ENCODE data around the gene CHST15. TPM values are rescaled to one million over a fixed set of nuclear protein-coding genes. Genes with fewer than 3 reads are reported as not detected.

Gene CHST15
- polyA plus RNA-seq, 2 donors: 1.4 to 3.7 TPM

DNA sequence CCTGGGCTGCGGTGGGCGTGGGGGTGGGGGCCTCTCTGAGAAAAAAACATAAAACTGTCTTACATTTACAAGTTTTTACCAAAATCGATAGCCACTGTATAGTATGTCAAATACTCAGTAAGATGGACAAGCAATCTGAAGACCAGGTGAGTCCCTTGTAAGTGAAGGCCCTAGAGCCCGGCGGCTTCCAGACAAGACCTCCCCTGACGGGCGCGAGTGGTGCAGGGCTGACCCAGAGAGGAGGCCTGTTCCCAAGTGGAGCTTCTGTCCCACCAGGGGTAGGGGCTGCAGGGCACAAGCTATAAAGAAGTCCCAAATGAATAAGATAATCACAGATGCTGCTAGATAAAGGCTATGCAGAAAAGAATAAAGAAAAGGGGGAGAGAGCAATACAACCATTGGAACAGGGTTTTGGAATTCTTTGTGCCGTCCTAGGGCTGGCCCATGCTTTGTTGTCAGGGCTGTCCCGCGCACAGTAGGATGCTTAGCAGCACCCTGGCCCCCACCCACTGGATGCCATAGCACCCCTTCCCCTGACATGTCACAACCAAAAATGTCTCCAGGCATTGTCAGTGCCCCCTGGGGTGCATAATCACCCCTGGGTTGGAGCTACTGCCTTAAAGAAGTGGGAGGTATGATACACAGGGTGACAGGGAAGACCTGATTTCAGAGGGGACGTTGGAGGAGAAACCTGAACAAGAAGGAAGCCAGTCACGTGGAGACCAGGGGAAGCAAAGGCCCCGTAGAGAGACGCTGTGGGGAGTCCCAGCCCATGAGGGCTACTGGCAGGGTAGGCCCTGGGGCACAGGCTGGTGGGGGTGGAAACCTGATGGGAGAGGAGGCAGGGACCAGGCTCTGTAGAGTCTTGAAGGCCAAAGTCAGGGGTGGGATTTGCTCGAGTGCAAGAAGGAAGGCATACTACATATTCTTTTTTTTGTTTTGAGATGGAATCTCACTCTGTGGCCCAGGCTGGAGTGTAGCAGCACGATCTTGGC is 43.1 kb downstream of the CHST15 start:
- Histone ChIP-seq H3K36me3 (ENCODE audit: control insufficient read depth in 2 of 2, insufficient read depth in 2 of 2, low read length in 1 of 2) (no peaks in the 10 kb centered on the region), H3K4me1 (ENCODE audit: control insufficient read depth in 2 of 2, insufficient read depth in 2 of 2, low read length in 1 of 2) (peaks cover 0 to 3% of the 10 kb centered on the region in 2 donors), H3K27ac (ENCODE audit: low read depth in 2 of 2, low read length in 1 of 2) (no peak overlapping the region), H3K4me3 (ENCODE audit: low read depth in 1 of 2, low read length in 2 of 2) (no peak overlapping the region), H3K27me3 (ENCODE audit: control insufficient read depth in 1 of 2, insufficient read depth in 2 of 2, low read length in 2 of 2) (no peaks in the 10 kb centered on the region), H3K9me3 (ENCODE audit: control insufficient read depth in 2 of 2, insufficient read depth in 1 of 2, low read depth in 1 of 2, low read length in 1 of 2) (no peaks in the 10 kb centered on the region)
- 89 to 90% methylated on average over 17 of the region's 17 CpGs for WGBS, 2 donors

DNA sequence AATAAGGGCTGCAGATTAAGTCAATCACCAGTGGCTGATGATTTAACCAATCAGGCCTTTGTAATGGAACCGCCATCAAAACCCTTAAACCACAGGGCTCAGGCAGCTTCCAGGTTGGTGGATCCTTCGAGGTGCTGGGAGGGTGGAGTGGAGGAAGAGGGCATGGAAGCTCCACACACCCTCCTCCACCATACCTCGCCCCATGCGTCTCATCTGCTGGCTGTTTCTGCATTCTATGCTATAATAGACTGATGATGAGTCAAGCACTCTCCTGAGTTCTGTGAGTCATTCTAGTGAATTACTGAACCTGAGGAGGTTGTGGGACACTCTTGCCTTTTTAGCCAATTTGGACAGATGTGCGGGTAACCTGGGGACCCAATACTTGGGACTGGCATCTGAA is 43.9 kb downstream of the CHST15 start:
- WGBS, 2 donors: 71 to 84% methylated on average over 5 of the region's 5 CpGs
- Histone ChIP-seq H3K27ac (ENCODE audit: low read depth in 2 of 2, low read length in 1 of 2) (peak overlapping the region in 1 of 2 donors; percentile 38), H3K4me3 (ENCODE audit: low read depth in 1 of 2, low read length in 2 of 2) (no peak overlapping the region), H3K36me3 (ENCODE audit: control insufficient read depth in 2 of 2, insufficient read depth in 2 of 2, low read length in 1 of 2) (no peaks in the 10 kb centered on the region), H3K27me3 (ENCODE audit: control insufficient read depth in 1 of 2, insufficient read depth in 2 of 2, low read length in 2 of 2) (no peaks in the 10 kb centered on the region), H3K9me3 (ENCODE audit: control insufficient read depth in 2 of 2, insufficient read depth in 1 of 2, low read depth in 1 of 2, low read length in 1 of 2) (no peaks in the 10 kb centered on the region), H3K4me1 (ENCODE audit: control insufficient read depth in 2 of 2, insufficient read depth in 2 of 2, low read length in 1 of 2) (peaks cover under 1 to 3% of the 10 kb centered on the region in 2 donors)

DNA sequence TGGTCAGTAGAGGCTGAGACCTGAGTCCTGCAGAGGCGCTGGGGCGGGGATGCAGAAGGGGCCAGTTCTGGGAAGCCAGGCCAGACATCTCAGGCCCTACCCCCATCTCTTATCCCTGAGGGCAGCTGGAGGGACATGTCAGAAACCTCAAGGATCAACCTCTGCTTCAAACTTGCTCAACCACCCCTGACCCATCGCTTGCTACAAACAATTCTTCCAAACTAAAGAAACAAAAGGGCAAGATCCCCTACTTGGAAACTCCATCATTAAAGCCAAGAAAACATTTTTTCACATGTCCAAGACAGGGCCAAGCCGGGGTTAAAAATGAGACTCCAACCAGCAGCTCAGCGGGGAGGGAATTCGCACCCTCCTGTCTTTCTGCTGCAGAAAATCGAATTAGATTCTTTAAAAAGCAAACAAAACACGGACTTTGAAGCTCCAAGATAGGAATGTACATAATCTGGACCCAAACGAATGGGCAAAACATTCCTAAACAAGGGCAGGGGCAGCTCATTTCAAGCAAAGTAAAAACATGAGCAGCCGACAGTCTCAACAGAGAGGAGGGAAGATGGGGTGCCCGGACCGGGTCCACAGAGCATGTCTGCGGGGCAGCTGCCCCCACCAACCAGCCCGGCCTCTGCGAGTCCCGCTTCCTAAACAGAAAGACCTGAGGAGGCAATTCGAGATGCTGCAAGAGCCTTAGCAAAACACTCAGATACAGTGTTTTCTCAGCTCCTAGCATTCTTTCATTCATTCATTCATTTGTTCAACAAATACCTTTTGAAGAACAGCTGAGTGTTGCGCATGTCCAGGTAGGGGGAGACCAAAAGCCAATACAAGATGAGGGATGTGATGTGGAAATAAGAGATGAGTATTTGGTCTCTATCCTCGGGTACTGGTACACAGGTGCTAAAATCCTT is 44.8 kb downstream of the CHST15 start:
- Histone ChIP-seq H3K4me1 (ENCODE audit: control insufficient read depth in 2 of 2, insufficient read depth in 2 of 2, low read length in 1 of 2) (peaks cover 2 to 9% of the 10 kb centered on the region in 2 donors), H3K36me3 (ENCODE audit: control insufficient read depth in 2 of 2, insufficient read depth in 2 of 2, low read length in 1 of 2) (no peaks in the 10 kb centered on the region), H3K27me3 (ENCODE audit: control insufficient read depth in 1 of 2, insufficient read depth in 2 of 2, low read length in 2 of 2) (no peaks in the 10 kb centered on the region), H3K4me3 (ENCODE audit: low read depth in 1 of 2, low read length in 2 of 2) (no peak overlapping the region), H3K27ac (ENCODE audit: low read depth in 2 of 2, low read length in 1 of 2) (peak overlapping the region in 1 of 2 donors; percentile 28), H3K9me3 (ENCODE audit: control insufficient read depth in 2 of 2, insufficient read depth in 1 of 2, low read depth in 1 of 2, low read length in 1 of 2) (no peaks in the 10 kb centered on the region)
- 60 to 76% methylated on average over 19 of the region's 19 CpGs for WGBS, 2 donors

DNA sequence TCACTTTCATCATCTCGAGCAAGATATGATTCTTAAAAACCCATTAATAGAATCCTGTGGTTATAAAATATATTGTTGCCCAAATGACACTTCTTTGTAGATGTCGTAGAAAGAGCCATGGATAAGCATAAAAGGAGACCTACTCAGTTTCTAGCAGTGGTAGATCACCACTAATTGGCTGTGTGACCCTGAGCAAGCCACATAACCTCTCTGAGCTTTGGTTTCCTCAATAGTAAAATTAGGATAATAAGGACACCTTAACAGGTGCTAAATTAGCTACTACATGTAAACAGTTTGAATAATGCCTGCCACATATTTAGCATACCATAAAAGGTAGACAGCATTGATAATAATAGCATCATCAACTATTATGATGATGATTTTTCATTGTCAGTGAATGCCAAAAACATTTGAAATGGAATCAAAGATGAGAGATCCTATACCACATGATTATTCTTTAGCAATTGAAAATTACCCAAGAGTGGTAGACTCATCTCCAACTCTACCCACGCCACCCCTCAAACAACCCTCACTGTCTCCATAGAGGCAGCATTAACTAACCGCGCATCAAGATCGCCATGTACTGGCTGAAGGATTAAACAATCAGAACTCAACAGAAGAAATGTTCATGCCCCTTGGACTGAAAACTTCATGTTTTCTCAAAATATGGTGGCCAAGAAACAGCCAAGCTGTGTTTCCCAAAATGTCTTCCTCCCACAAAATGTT is 45.8 kb downstream of the CHST15 start:
- Histone ChIP-seq H3K4me1 (ENCODE audit: control insufficient read depth in 2 of 2, insufficient read depth in 2 of 2, low read length in 1 of 2) (peaks cover 2 to 15% of the 10 kb centered on the region in 2 donors), H3K36me3 (ENCODE audit: control insufficient read depth in 2 of 2, insufficient read depth in 2 of 2, low read length in 1 of 2) (no peaks in the 10 kb centered on the region), H3K4me3 (ENCODE audit: low read depth in 1 of 2, low read length in 2 of 2) (no peak overlapping the region), H3K27me3 (ENCODE audit: control insufficient read depth in 1 of 2, insufficient read depth in 2 of 2, low read length in 2 of 2) (no peaks in the 10 kb centered on the region), H3K9me3 (ENCODE audit: control insufficient read depth in 2 of 2, insufficient read depth in 1 of 2, low read depth in 1 of 2, low read length in 1 of 2) (no peaks in the 10 kb centered on the region), H3K27ac (ENCODE audit: low read depth in 2 of 2, low read length in 1 of 2) (peak overlapping the region in 1 of 2 donors; percentile 24)
- 92 to 93% methylated on average over 6 of the region's 6 CpGs for WGBS, 2 donors

DNA sequence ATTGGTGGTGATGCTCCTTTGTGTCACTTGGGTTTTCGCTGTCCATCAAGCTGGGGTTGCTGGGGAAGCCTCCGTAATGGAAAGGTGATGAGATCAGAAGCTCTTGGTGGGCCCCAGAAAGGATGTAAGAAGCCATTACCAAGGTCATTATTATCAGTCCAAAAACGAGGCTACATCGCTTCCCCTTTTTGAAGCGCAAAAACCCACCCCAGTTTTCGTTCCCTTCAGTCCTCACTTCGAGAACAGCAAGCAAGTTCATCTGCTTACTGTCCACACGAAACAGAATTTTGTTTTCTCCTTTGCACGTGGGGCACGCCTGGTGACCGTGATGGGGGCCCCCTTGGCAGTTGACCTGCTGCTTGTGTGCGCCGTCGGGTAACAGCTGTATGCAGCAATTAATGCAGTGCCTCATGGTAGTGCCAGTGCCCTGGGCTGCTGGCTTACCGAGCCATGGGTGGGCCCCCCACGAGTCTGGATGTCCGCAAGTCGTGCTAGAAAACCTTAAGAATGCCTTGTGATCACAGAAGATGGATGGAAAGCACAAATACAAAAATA is 47.5 kb downstream of the CHST15 start:
- peaks cover 2 to 15% of the 10 kb centered on the region in 2 donors for H3K4me1 ChIP-seq (ENCODE audit: control insufficient read depth in 2 of 2, insufficient read depth in 2 of 2, low read length in 1 of 2)
- no peaks in the 10 kb centered on the region for H3K36me3 ChIP-seq (ENCODE audit: control insufficient read depth in 2 of 2, insufficient read depth in 2 of 2, low read length in 1 of 2)
- H3K27me3 ChIP-seq (ENCODE audit: control insufficient read depth in 1 of 2, insufficient read depth in 2 of 2, low read length in 2 of 2): no peaks in the 10 kb centered on the region
- no peak overlapping the region for H3K4me3 ChIP-seq (ENCODE audit: low read depth in 1 of 2, low read length in 2 of 2)
- H3K27ac ChIP-seq (ENCODE audit: low read depth in 2 of 2, low read length in 1 of 2): peak overlapping the region in 1 of 2 donors; percentile 35
- WGBS, 2 donors: 86 to 94% methylated on average over 18 of the region's 18 CpGs
- no peaks in the 10 kb centered on the region for H3K9me3 ChIP-seq (ENCODE audit: control insufficient read depth in 2 of 2, insufficient read depth in 1 of 2, low read depth in 1 of 2, low read length in 1 of 2)

DNA sequence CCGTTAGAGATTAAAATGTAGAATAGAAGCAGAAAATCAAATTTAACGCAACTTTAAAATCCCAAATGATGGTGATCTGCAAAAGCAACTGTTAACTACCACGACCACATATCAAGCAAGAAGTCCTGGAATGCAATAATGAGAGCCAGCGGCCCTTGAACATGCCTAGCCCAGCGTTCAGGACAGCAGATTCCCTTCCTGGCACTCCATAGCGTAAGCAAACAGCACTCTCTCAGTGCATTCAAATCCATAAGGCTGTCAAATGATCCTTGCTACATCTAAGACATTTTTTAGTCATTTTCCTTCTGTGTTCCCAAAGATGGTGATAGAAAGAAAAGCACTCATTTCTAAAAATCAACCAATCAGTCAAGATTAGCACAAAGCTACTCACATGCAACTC is 48.1 kb downstream of the CHST15 start:
- 66 to 79% methylated on average over 6 of the region's 6 CpGs for WGBS, 2 donors
- no peaks in the 10 kb centered on the region for H3K9me3 ChIP-seq (ENCODE audit: control insufficient read depth in 2 of 2, insufficient read depth in 1 of 2, low read depth in 1 of 2, low read length in 1 of 2)
- H3K4me1 ChIP-seq (ENCODE audit: control insufficient read depth in 2 of 2, insufficient read depth in 2 of 2, low read length in 1 of 2): peaks cover 2 to 15% of the 10 kb centered on the region in 2 donors
- H3K27me3 ChIP-seq (ENCODE audit: control insufficient read depth in 1 of 2, insufficient read depth in 2 of 2, low read length in 2 of 2): no peaks in the 10 kb centered on the region
- no peak overlapping the region for H3K4me3 ChIP-seq (ENCODE audit: low read depth in 1 of 2, low read length in 2 of 2)
- H3K36me3 ChIP-seq (ENCODE audit: control insufficient read depth in 2 of 2, insufficient read depth in 2 of 2, low read length in 1 of 2): no peaks in the 10 kb centered on the region
- H3K27ac ChIP-seq (ENCODE audit: low read depth in 2 of 2, low read length in 1 of 2): no peak overlapping the region

DNA sequence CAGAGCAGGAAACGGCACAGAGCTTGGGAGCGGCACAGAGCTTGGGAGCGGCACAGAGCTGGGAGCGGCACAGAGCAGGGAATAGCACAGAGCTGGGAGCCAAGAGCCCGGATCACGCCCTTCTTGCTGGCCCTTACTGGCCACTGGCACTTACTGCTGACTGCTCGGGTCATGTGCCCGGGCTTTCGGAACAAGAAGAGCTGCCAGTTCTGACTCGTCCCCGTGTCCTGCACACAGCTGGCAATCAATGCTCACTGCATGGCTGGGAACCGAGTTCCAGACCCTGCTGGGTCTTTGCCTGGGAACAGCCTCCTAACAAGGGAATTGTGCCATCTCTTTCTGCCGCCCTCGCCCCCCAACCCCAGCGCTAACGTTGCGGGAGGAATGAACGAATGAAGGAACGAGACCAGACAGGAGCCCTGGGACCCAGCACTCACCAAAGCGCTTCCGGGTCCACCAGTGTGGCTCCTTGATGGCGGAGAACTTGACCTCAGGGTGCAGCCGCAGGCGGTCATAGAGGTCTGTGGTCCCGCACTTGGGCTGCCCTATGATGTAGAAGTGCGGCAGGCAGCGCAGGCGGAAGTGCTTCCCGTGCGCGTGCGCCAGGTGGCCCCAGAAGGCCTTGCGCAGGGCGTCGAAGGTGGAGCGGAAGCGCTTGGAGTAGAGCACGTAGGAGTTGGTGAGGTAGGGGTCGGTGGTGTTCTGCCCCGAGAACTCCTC is 49.1 kb downstream of the CHST15 start:
- H3K27ac ChIP-seq (ENCODE audit: low read depth in 2 of 2, low read length in 1 of 2): no peak overlapping the region
- H3K36me3 ChIP-seq (ENCODE audit: control insufficient read depth in 2 of 2, insufficient read depth in 2 of 2, low read length in 1 of 2): no peaks in the 10 kb centered on the region
- H3K27me3 ChIP-seq (ENCODE audit: control insufficient read depth in 1 of 2, insufficient read depth in 2 of 2, low read length in 2 of 2): no peaks in the 10 kb centered on the region
- H3K4me3 ChIP-seq (ENCODE audit: low read depth in 1 of 2, low read length in 2 of 2): no peak overlapping the region
- peaks cover 2 to 14% of the 10 kb centered on the region in 2 donors for H3K4me1 ChIP-seq (ENCODE audit: control insufficient read depth in 2 of 2, insufficient read depth in 2 of 2, low read length in 1 of 2)
- WGBS, 2 donors: 88 to 92% methylated on average over 40 of the region's 40 CpGs
- no peaks in the 10 kb centered on the region for H3K9me3 ChIP-seq (ENCODE audit: control insufficient read depth in 2 of 2, insufficient read depth in 1 of 2, low read depth in 1 of 2, low read length in 1 of 2)

- peaks cover 2 to 13% of the 10 kb centered on the region in 2 donors for H3K4me1 ChIP-seq (ENCODE audit: control insufficient read depth in 2 of 2, insufficient read depth in 2 of 2, low read length in 1 of 2)
- peak overlapping the region in 1 of 2 donors; percentile 57 for H3K27ac ChIP-seq (ENCODE audit: low read depth in 2 of 2, low read length in 1 of 2)
- H3K4me3 ChIP-seq (ENCODE audit: low read depth in 1 of 2, low read length in 2 of 2): no peak overlapping the region
- H3K27me3 ChIP-seq (ENCODE audit: control insufficient read depth in 1 of 2, insufficient read depth in 2 of 2, low read length in 2 of 2): no peaks in the 10 kb centered on the region
- no peaks in the 10 kb centered on the region for H3K36me3 ChIP-seq (ENCODE audit: control insufficient read depth in 2 of 2, insufficient read depth in 2 of 2, low read length in 1 of 2)
- 45 to 61% methylated on average over 12 of the region's 12 CpGs for WGBS, 2 donors
- no peaks in the 10 kb centered on the region for H3K9me3 ChIP-seq (ENCODE audit: control insufficient read depth in 2 of 2, insufficient read depth in 1 of 2, low read depth in 1 of 2, low read length in 1 of 2)
These were observed 49.9 kb downstream of the CHST15 start for GRCh38 chr10:124043310-124044142.

All from esophagus (tissue), 2 donors.